AG09309 (cell line): ENCODE measurements around the gene BICC1.

Experiments used
- DNase-seq: peaks from one replicate; pipeline ENCODE4 v3.0.0-alpha.2; 2010; ENCODE audit warnings: low read depth
- H3K4me3 ChIP-seq: 2 replicates; pipeline ENCODE4 v1.5.1; 2011; ENCODE audit warnings: mild to moderate bottlenecking, low read depth, low read length, moderate library complexity; ENCODE audit not compliant: control insufficient read depth
- TF ChIP-seq, protein P1 (sequence below): IDR thresholded peaks from 2 replicates; pipeline ENCODE4 v1.5.1; 2011; ENCODE audit warnings: mild to moderate bottlenecking, low read depth, low read length, inconsistent platforms; ENCODE audit not compliant: insufficient read depth, control insufficient read depth; ENCODE audit errors: missing control alignments

BICC1 gene

GRCh38 chr10:58734664-58735063 is 222.0 kb downstream of the BICC1 start:
- DNase-seq, result no peak

DNA sequence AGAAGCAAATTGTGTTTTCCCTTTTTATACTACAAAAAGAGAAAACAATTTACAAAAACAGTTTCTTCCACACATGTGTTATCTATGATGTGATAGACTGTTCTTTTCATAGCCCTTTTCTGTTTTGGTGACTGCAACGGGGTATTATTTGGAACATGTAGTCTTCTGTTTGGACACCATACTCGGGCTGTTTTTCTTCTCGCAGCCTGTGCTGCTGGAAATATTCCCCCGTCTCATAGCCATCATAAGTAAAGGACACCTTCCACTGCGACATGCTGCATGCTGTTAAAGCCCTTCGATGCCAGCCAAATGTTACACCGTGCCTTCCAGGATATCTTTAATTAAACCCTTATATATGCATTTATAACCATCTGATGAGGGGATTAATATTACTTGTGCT is 222.4 kb downstream of the BICC1 start:
- no peak overlapping the region for H3K4me3 ChIP-seq
- DNase-seq, result no peak
- TF ChIP-seq, protein P1, sequence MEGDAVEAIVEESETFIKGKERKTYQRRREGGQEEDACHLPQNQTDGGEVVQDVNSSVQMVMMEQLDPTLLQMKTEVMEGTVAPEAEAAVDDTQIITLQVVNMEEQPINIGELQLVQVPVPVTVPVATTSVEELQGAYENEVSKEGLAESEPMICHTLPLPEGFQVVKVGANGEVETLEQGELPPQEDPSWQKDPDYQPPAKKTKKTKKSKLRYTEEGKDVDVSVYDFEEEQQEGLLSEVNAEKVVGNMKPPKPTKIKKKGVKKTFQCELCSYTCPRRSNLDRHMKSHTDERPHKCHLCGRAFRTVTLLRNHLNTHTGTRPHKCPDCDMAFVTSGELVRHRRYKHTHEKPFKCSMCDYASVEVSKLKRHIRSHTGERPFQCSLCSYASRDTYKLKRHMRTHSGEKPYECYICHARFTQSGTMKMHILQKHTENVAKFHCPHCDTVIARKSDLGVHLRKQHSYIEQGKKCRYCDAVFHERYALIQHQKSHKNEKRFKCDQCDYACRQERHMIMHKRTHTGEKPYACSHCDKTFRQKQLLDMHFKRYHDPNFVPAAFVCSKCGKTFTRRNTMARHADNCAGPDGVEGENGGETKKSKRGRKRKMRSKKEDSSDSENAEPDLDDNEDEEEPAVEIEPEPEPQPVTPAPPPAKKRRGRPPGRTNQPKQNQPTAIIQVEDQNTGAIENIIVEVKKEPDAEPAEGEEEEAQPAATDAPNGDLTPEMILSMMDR, result no peak

More at GRCh38 chr10:58734664-58735063, 222.0 kb downstream of the BICC1 start:
- TF ChIP-seq, protein P1, result no peak
- no peak overlapping the region for H3K4me3 ChIP-seq

- TF ChIP-seq, protein P1, result no peak
- no peak for DNase-seq
- H3K4me3 ChIP-seq, result no peak overlapping the region
These were observed 228.1 kb downstream of the BICC1 start for GRCh38 chr10:58740620-58741369.

DNA sequence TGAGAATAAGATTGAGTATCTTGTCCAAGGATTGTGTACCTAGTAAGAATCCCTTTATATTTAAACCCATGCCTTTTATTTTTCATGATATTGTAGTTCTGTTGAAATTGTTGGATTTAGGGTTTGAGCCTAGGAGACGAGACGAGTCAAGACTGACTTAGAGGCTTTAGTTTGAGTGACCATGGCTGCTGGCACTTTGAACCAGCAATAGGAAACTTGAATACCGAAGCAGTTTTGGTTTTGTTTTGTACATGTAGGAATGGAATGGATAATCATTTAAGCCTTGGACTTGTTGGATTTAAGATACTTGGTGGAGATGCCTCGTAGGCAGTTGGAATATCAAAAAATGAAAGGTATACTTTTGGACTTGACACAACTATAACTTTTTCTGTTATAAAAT is 229.0 kb downstream of the BICC1 start:
- no peak for DNase-seq
- TF ChIP-seq, protein P1, result no peak
- no peak overlapping the region for H3K4me3 ChIP-seq

DNA sequence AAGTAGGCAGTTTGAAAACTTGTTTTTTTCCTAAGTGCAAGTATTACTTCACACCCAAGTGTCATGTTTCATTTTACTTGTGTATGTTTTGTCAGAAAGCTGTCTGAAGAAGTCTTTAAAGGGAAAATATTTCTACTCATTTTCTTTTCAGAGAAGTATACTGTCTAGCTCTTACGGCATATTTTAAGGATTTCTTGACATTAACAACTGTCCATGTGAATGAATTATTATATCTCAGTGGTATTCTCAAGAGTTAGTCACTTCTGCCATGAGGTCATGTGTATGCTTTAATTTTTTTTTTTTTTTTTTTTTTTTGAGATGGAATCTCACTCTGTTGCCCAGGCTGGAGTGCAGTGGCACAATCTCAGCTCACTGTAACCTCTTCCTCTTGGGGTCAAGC is 229.5 kb downstream of the BICC1 start:
- H3K4me3 ChIP-seq, result no peak overlapping the region
- TF ChIP-seq, protein P1, result no peak
- no peak for DNase-seq

- no peak overlapping the region for H3K4me3 ChIP-seq
- TF ChIP-seq, protein P1, result no peak
- DNase-seq, result no peak
These were observed 230.9 kb downstream of the BICC1 start for GRCh38 chr10:58743466-58744115.
